GM12801 (cell line): ENCODE data around the gene GREB1.

Experiments used
- TF ChIP-seq, protein P1 (sequence below): IDR thresholded peaks from one replicate; pipeline ENCODE4 v1.5.1; 2011; ENCODE audit warnings: control low read depth; ENCODE audit not compliant: insufficient read length; ENCODE audit errors: extremely low read depth

Gene GREB1

GRCh38 chr2:11665510-11666362 lies 131.9 kb downstream of the GREB1 start:
- TF ChIP-seq, protein P1, sequence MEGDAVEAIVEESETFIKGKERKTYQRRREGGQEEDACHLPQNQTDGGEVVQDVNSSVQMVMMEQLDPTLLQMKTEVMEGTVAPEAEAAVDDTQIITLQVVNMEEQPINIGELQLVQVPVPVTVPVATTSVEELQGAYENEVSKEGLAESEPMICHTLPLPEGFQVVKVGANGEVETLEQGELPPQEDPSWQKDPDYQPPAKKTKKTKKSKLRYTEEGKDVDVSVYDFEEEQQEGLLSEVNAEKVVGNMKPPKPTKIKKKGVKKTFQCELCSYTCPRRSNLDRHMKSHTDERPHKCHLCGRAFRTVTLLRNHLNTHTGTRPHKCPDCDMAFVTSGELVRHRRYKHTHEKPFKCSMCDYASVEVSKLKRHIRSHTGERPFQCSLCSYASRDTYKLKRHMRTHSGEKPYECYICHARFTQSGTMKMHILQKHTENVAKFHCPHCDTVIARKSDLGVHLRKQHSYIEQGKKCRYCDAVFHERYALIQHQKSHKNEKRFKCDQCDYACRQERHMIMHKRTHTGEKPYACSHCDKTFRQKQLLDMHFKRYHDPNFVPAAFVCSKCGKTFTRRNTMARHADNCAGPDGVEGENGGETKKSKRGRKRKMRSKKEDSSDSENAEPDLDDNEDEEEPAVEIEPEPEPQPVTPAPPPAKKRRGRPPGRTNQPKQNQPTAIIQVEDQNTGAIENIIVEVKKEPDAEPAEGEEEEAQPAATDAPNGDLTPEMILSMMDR, result no peak

DNA sequence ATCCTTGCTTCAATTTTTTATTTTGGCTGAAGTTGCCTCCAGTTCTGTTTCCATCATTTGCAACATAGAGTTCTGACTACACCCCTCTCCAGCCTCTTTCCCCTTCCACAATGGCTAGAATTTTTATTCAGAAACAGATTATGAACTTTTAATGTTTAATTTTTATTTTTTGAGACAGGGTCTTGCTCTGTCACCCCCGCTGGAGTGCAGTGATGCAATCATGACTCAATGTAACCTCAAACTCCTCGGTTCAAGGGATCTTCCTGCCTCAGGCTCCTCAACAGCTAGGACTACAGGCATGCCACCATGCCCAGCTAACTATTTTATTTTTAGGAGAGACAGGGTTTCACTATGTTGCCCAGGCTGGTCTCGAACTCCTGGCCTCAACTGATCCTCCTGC lies 133.3 kb downstream of the GREB1 start:
- TF ChIP-seq, protein P1, result no peak

DNA sequence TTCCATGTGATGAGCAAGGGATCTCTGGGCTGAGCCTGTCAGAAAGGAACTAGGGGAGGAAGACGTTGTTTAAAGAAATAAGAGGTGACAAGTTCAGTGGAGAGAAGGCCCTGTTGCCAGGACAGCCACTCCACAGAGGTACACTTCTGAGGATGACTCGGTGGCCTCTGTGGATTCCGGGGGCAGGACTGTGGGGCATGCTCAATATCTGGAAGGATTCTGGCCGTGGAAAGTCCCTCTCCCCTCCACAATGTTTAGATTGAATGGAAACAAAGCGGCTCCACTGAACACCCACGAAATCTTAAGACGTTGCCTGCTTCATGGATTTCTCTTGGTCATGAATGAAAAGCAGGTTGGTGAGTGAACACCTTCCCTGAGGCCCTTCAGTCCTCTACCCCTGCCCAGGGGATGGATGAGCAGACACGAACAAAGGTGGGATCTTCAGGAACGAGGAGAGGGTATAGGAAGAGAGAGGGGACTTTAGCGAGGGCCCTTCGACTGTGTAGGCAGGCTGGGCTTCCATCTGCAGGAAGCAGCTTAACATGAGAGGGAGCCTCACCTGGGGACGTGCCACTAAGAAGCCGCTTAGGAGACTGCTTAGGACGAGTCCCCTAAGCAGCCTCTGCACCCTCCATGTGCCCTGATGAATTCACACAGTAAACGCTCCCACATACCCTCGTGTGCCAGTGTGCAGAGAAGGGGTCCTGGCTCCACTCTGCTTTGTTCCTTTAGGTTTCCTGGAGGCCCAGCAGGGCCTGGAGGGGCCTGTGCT lies 134.2 kb downstream of the GREB1 start:
- TF ChIP-seq, protein P1, result no peak

- TF ChIP-seq, protein P1, result no peak
Measured at GRCh38 chr2:11669454-11670291, 135.8 kb downstream of the GREB1 start, which contains the start of gene NTSR2. Gene NTSR2 (minus strand): TSS chr2:11670195. CDS start chr2:11670129, 66 bp downstream.

DNA sequence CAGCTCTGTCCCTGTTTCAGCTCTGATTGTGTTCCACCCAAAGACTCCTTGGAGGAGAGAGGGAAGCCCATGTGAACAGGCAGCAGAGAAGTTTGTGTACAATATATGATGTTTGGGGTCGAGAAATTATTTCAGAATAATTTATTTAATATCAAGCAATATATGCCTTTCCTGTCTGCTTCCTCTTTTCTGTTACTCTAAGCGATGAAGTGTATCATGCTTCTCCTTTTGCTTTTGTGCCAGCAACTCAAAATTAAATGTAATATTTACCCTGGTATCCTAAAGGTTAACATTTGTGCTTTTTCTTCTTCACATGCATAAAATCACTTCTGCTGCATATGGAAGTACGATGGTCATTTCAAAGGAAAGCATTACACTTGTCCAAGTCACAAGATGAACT lies 138.6 kb downstream of the GREB1 start:
- TF ChIP-seq, protein P1, result no peak

DNA sequence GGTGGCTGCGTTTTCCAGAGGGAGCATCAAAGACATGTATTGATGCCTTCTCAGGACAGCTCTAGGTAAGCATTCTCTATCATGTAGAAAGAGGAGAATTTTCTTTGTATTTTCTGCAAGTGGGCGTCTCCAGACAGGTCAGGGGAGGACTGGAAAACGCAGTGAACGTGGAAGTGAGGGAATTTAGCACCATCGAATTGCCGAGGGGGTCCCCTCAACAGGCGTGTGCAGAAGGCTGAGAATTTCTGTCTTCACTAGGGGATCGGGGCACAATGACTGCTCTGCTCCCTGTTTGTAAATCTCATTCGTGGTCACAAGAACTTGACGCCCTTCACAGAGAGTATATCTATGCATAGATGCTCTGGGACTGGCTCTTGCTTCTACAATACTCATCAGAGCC lies 141.1 kb downstream of the GREB1 start:
- TF ChIP-seq, protein P1, result no peak

GRCh38 chr2:11675423-11676112 lies 141.7 kb downstream of the GREB1 start:
- TF ChIP-seq, protein P1, result no peak
